Caco-2 (cell line): ENCODE measurements around the gene KLF17. TPM values are rescaled to one million over a fixed set of nuclear protein-coding genes. Genes with fewer than 3 reads are reported as not detected.

ENCODE experiments used
- BruUV-seq: library from RNA; stranded (reverse); fragments of 400-500 nt; replicated peaks from 2 replicates; lab custom pipeline; 2021; lab: Mats Ljungman, UMichigan
- CTCF ChIA-PET: fragments of 300-600 bp; sonication (Branson Sonifier 250); formaldehyde crosslinking; loops from one replicate; lab custom pipeline; 2022; ENCODE audit warnings: antibody characterized with exemption; lab: Charles Lee
- POLR2A ChIA-PET: fragments of 300-600 bp; sonication (Branson Sonifier 250); formaldehyde crosslinking; loops from one replicate; lab custom pipeline; 2022; ENCODE audit warnings: antibody characterized with exemption; lab: Charles Lee
- DNase-seq, 2 experiments: peaks; one replicate each; pipeline versions ENCODE4 v3.0.0 to v3.0.0-alpha.2; 2020 to 2022
- H3K27me3 ChIP-seq: replicated peaks from 2 replicates; pipeline ENCODE4 v1.6.0; 2011; ENCODE audit warnings: low read length; ENCODE audit not compliant: control insufficient read depth, insufficient read depth
- H3K36me3 ChIP-seq: 2 replicates; pipeline ENCODE4 v1.5.1; 2011; ENCODE audit warnings: low read length; ENCODE audit not compliant: control insufficient read depth, insufficient read depth
- H3K4me1 ChIP-seq: fragments of 250-450 bp; sonication (Bioruptor Pico); 2 replicates; pipeline ENCODE4 v1.5.1; 2020; ENCODE audit warnings: mild to moderate bottlenecking
- H3K4me3 ChIP-seq: 2 replicates; pipeline ENCODE4 v1.5.1; 2011; ENCODE audit warnings: low read depth, mild to moderate bottlenecking, control low read depth, low read length
- H3K9me3 ChIP-seq: fragments of 250-450 bp; sonication (Bioruptor Pico); 2 replicates; pipeline ENCODE4 v1.5.1; 2020; ENCODE audit warnings: mild to moderate bottlenecking, moderate library complexity
- H3K27ac Mint-ChIP-seq: one replicate; pipeline ENCODE4 v1.8.0; 2022; ENCODE audit warnings: mixed read lengths; ENCODE audit not compliant: unreplicated experiment
- H3K27me3 Mint-ChIP-seq: one replicate; pipeline ENCODE4 v1.8.0; 2022; ENCODE audit warnings: mixed read lengths; ENCODE audit not compliant: insufficient read depth, unreplicated experiment
- H3K36me3 Mint-ChIP-seq: one replicate; pipeline ENCODE4 v1.8.0; 2022; ENCODE audit warnings: mild to moderate bottlenecking, mixed read lengths; ENCODE audit not compliant: insufficient read depth, unreplicated experiment
- H3K4me1 Mint-ChIP-seq: one replicate; pipeline ENCODE4 v1.8.0; 2022; ENCODE audit warnings: low read depth, mixed read lengths; ENCODE audit not compliant: unreplicated experiment
- H3K4me3 Mint-ChIP-seq: one replicate; pipeline ENCODE4 v1.8.0; 2022; ENCODE audit warnings: mild to moderate bottlenecking, moderate library complexity, mixed read lengths; ENCODE audit not compliant: unreplicated experiment
- H3K9me3 Mint-ChIP-seq: one replicate; pipeline ENCODE4 v1.8.0; 2022; ENCODE audit warnings: mixed read lengths; ENCODE audit not compliant: unreplicated experiment
- intact Hi-C: fragments of 100-400 bp; cut with micrococcal nuclease; formaldehyde crosslinking; loops from one replicate; pipeline ENCODE4 v1.10.0; 2022; ENCODE audit not compliant: unreplicated experiment
- total RNA-seq: library from RNA; stranded (reverse); gene quantifications from 2 replicates; pipeline ENCODE4 v1.2.3, GENCODE V29; 2022
- TF ChIP-seq, protein P1 (sequence below), 2 experiments: fragments of 200-600 bp in 1 of 2; IDR thresholded peaks; 1 replicate in 1 of 2; 2 replicates in 1 of 2; pipeline versions ENCODE4 v1.5.1 to v1.8.0; 2011 to 2022; ENCODE audit warnings: antibody characterized with exemption in 1 of 2, control low read depth in 1 of 2, inconsistent platforms in 1 of 2, low read depth in 1 of 2, low read length in 1 of 2, mild to moderate bottlenecking in 1 of 2, moderate library complexity in 1 of 2; ENCODE audit not compliant: insufficient read depth in 1 of 2, severe bottlenecking in 1 of 2, unreplicated experiment in 1 of 2

Gene KLF17
- total RNA-seq, 1 experiment from 2014 or later, result not detected

- peaks cover 4% of the 10 kb centered on the region for H3K27me3 Mint-ChIP-seq
- Histone ChIP-seq H3K4me1 (no peaks in the 10 kb centered on the region), H3K36me3 (no peaks in the 10 kb centered on the region), H3K9me3 (no peaks in the 10 kb centered on the region), H3K27me3 (no peaks in the 10 kb centered on the region), H3K4me3 (no peak overlapping the region)
- H3K9me3 Mint-ChIP-seq, result no peaks in the 10 kb centered on the region
- TF ChIP-seq, protein P1, sequence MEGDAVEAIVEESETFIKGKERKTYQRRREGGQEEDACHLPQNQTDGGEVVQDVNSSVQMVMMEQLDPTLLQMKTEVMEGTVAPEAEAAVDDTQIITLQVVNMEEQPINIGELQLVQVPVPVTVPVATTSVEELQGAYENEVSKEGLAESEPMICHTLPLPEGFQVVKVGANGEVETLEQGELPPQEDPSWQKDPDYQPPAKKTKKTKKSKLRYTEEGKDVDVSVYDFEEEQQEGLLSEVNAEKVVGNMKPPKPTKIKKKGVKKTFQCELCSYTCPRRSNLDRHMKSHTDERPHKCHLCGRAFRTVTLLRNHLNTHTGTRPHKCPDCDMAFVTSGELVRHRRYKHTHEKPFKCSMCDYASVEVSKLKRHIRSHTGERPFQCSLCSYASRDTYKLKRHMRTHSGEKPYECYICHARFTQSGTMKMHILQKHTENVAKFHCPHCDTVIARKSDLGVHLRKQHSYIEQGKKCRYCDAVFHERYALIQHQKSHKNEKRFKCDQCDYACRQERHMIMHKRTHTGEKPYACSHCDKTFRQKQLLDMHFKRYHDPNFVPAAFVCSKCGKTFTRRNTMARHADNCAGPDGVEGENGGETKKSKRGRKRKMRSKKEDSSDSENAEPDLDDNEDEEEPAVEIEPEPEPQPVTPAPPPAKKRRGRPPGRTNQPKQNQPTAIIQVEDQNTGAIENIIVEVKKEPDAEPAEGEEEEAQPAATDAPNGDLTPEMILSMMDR (IDR thresholded peaks at IDR 0.05; ENCODE audit: insufficient read depth in 1 of 2, low read depth in 1 of 2, low read length in 1 of 2, severe bottlenecking in 1 of 2, unreplicated experiment in 1 of 2), result no peak
- no peak for DNase-seq
- no TSS peak for BruUV-seq
- intact Hi-C loops, result no loop called here
- H3K36me3 Mint-ChIP-seq, result no peaks in the 10 kb centered on the region
- POLR2A ChIA-PET, result no interaction called here
- no peaks in the 10 kb centered on the region for H3K4me1 Mint-ChIP-seq
- H3K4me3 Mint-ChIP-seq, result no peak overlapping the region
- CTCF ChIA-PET, result no interaction called here
- no peak overlapping the region for H3K27ac Mint-ChIP-seq
These were observed 42.9 kb downstream of the KLF17 start for GRCh38 chr1:44161546-44161945.

GRCh38 chr1:44168520-44169098 is 50.0 kb downstream of the KLF17 start:
- H3K4me1 Mint-ChIP-seq, result no peaks in the 10 kb centered on the region
- no peak overlapping the region for H3K4me3 Mint-ChIP-seq
- no peak overlapping the region for H3K4me3 ChIP-seq
- H3K4me1 ChIP-seq, result no peaks in the 10 kb centered on the region
- H3K27me3 ChIP-seq, result no peaks in the 10 kb centered on the region
- H3K27ac Mint-ChIP-seq, result no peak overlapping the region
- BruUV-seq, result no TSS peak
- CTCF ChIA-PET, result no interaction called here
- no peaks in the 10 kb centered on the region for H3K9me3 ChIP-seq
- H3K36me3 Mint-ChIP-seq, result no peaks in the 10 kb centered on the region
- TF ChIP-seq, protein P1 (IDR thresholded peaks at IDR 0.05; ENCODE audit: insufficient read depth in 1 of 2, low read depth in 1 of 2, low read length in 1 of 2, severe bottlenecking in 1 of 2, unreplicated experiment in 1 of 2), result no peak
- no peaks in the 10 kb centered on the region for H3K36me3 ChIP-seq
- POLR2A ChIA-PET, result no interaction called here
- H3K27me3 Mint-ChIP-seq, result peaks cover 7% of the 10 kb centered on the region
- DNase-seq, result no peak
- H3K9me3 Mint-ChIP-seq, result no peaks in the 10 kb centered on the region
- intact Hi-C loops, result no loop called here

DNA sequence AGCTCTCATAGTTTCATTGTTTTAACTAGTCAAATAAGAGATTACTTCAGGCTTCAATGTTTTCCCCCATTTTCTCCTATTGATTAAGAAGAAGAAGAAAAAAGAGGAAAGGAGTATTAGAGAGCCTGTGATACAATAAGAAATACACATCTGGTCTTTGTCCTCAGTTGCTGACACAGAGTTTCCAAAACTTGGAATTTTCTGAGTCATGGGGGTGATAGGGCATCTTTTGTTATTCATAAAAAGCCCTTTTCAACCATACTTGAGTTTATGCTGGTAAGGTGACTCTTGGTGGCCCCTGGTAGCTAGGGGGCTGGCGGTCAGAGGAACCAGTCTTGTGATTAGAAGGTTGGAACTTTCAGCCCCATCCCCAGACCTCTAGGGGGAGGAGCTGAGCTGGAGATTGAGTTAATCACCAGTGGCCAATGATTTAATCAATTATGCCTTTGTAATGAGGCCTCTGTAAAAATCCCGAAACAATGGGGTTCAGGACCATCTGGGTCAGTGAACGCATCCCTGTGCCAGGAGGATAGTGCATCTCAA is 51.7 kb downstream of the KLF17 start:
- TF ChIP-seq, protein P1 (IDR thresholded peaks at IDR 0.05; ENCODE audit: insufficient read depth in 1 of 2, low read depth in 1 of 2, low read length in 1 of 2, severe bottlenecking in 1 of 2, unreplicated experiment in 1 of 2), result no peak
- ChIA-PET CTCF (interaction anchor here (0.6 kb wide), 1 partner anchor 145 kb away, joined by 3 read pairs; no protein-coding TSS in a partner anchor), POLR2A (no interaction called here)
- Histone ChIP-seq H3K4me3 (no peak overlapping the region), H3K36me3 (no peaks in the 10 kb centered on the region), H3K27me3 (no peaks in the 10 kb centered on the region), H3K9me3 (no peaks in the 10 kb centered on the region), H3K4me1 (no peaks in the 10 kb centered on the region)
- Mint-ChIP-seq H3K4me1 (peaks cover 4% of the 10 kb centered on the region), H3K27me3 (peaks cover 3% of the 10 kb centered on the region), H3K9me3 (no peaks in the 10 kb centered on the region), H3K36me3 (no peaks in the 10 kb centered on the region), H3K4me3 (no peak overlapping the region), H3K27ac (no peak overlapping the region)
- intact Hi-C loops, result no loop called here
- no TSS peak for BruUV-seq
- DNase-seq, result no peak
